H54 (cell line): ENCODE measurements around the gene FSTL4.

Experiments
- DNase-seq: peaks from one replicate; pipeline ENCODE4 v3.0.0; 2011; ENCODE audit warnings: low spot score, mixed read lengths; ENCODE audit not compliant: insufficient read length
- FAIRE-seq: peaks from 3 replicates; lab custom pipeline; 2011; peaks lifted over from hg19 to GRCh38; lab: Jason Lieb, UNC
- POLR2A ChIP-seq: IDR thresholded peaks from 2 replicates; pipeline ENCODE4 v1.6.1; 2011; ENCODE audit warnings: low read depth, mild to moderate bottlenecking, low read length

FSTL4 gene

GRCh38 chr5:133478199-133478985 lies 133.9 kb downstream of the FSTL4 start:
- TF ChIP-seq POLR2A: no peak
- DNase-seq: no peak
- FAIRE-seq: no peak

- no peak for TF ChIP-seq POLR2A
- FAIRE-seq (no peak), DNase-seq (no peak)
These were observed 136.4 kb downstream of the FSTL4 start for GRCh38 chr5:133475986-133476385.

GRCh38 chr5:133474851-133475590 lies 137.3 kb downstream of the FSTL4 start:
- no peak for TF ChIP-seq POLR2A
- no peak for FAIRE-seq
- DNase-seq: no peak

GRCh38 chr5:133473291-133473690 lies 139.1 kb downstream of the FSTL4 start:
- no peak for TF ChIP-seq POLR2A
- DNase-seq: no peak
- no peak for FAIRE-seq

- no peak for FAIRE-seq
- TF ChIP-seq POLR2A: no peak
- no peak for DNase-seq
These were observed 139.5 kb downstream of the FSTL4 start for GRCh38 chr5:133472829-133473228.

- TF ChIP-seq POLR2A: no peak
- FAIRE-seq (no peak), DNase-seq (no peak)
These were observed 140.6 kb downstream of the FSTL4 start for GRCh38 chr5:133471699-133472098.

- no peak for TF ChIP-seq POLR2A
- DNase-seq (no peak), FAIRE-seq (no peak)
These were observed 141.5 kb downstream of the FSTL4 start for GRCh38 chr5:133470841-133471240.

GRCh38 chr5:133469846-133470245 lies 142.5 kb downstream of the FSTL4 start:
- TF ChIP-seq POLR2A: no peak
- FAIRE-seq: no peak
- DNase-seq: no peak

- no peak for FAIRE-seq
- DNase-seq: no peak
- no peak for TF ChIP-seq POLR2A
These were observed 143.1 kb downstream of the FSTL4 start for GRCh38 chr5:133469252-133469651.

- no peak for DNase-seq
- no peak for FAIRE-seq
- TF ChIP-seq POLR2A: no peak
These were observed 143.7 kb downstream of the FSTL4 start for GRCh38 chr5:133468596-133468995.

GRCh38 chr5:133467826-133468463 lies 144.4 kb downstream of the FSTL4 start:
- no peak for TF ChIP-seq POLR2A
- no peak for DNase-seq

GRCh38 chr5:133467335-133467779 lies 145.0 kb downstream of the FSTL4 start:
- DNase-seq (no peak), FAIRE-seq (no peak)
- TF ChIP-seq POLR2A: no peak

More at GRCh38 chr5:133467826-133468463, 144.4 kb downstream of the FSTL4 start:
- FAIRE-seq: no peak

GRCh38 chr5:133466556-133467334 lies 145.6 kb downstream of the FSTL4 start:
- no peak for FAIRE-seq
- no peak for DNase-seq
- no peak for TF ChIP-seq POLR2A
